ENCODE results near the gene KLHL42.

DNA sequence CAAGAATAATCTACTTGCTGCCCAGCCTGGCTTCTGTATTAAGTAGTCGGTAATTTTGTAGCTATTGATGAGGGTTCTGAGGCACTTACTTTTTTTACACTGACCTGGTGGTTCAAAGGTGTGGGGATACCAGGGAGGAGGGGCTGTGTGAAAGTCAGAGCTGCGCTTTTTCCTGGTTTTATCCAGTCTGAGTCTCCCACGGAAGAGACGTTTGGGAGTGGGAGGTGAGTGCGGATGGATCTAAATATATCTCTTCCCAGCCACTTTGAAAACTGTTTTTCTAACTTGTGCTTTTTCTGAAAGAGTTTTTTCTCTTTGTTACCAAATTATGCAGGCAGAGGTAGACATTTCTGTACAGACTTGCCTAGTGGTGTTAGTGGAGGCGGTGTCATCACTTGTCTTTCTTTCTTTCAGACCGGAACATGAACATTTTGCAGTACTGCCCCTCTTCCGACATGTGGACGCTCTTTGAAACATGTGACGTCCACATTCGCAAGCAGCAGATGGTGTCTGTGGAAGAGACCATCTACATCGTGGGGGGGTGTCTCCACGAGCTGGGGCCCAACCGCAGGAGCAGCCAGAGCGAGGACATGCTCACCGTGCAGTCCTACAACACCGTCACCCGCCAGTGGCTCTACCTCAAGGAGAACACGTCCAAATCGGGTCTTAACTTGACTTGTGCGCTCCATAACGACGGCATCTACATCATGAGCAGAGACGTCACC is 17.4 kb downstream of the KLHL42 start:
- TF ChIP-seq, protein P1, sequence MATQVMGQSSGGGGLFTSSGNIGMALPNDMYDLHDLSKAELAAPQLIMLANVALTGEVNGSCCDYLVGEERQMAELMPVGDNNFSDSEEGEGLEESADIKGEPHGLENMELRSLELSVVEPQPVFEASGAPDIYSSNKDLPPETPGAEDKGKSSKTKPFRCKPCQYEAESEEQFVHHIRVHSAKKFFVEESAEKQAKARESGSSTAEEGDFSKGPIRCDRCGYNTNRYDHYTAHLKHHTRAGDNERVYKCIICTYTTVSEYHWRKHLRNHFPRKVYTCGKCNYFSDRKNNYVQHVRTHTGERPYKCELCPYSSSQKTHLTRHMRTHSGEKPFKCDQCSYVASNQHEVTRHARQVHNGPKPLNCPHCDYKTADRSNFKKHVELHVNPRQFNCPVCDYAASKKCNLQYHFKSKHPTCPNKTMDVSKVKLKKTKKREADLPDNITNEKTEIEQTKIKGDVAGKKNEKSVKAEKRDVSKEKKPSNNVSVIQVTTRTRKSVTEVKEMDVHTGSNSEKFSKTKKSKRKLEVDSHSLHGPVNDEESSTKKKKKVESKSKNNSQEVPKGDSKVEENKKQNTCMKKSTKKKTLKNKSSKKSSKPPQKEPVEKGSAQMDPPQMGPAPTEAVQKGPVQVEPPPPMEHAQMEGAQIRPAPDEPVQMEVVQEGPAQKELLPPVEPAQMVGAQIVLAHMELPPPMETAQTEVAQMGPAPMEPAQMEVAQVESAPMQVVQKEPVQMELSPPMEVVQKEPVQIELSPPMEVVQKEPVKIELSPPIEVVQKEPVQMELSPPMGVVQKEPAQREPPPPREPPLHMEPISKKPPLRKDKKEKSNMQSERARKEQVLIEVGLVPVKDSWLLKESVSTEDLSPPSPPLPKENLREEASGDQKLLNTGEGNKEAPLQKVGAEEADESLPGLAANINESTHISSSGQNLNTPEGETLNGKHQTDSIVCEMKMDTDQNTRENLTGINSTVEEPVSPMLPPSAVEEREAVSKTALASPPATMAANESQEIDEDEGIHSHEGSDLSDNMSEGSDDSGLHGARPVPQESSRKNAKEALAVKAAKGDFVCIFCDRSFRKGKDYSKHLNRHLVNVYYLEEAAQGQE (IDR thresholded peaks at IDR 0.05; ENCODE audit: low read depth) = no peak
- TF ChIP-seq POLR2AphosphoS5 (IDR thresholded peaks at IDR 0.05; ENCODE audit: low read depth, low read length) (no peak), SP1 (IDR thresholded peaks at IDR 0.05; ENCODE audit: low read depth) (no peak), POLR2A (IDR thresholded peaks at IDR 0.05; ENCODE audit: borderline replicate concordance, extremely low read depth, insufficient read depth, insufficient read length) (no peak), EZH2phosphoT487 (IDR thresholded peaks at IDR 0.05; ENCODE audit: borderline replicate concordance) (no peak), ZNF274 (IDR thresholded peaks at IDR 0.05; ENCODE audit: low read depth, low read length) (no peak), JUND (IDR thresholded peaks at IDR 0.05) (no peak), RAD21 (IDR thresholded peaks at IDR 0.05; ENCODE audit: low read depth) (no peak), EGR1 (IDR thresholded peaks at IDR 0.05; ENCODE audit: low read depth) (no peak), CEBPB (IDR thresholded peaks at IDR 0.05; ENCODE audit: low read depth) (no peak)
- TF ChIP-seq, protein P2, sequence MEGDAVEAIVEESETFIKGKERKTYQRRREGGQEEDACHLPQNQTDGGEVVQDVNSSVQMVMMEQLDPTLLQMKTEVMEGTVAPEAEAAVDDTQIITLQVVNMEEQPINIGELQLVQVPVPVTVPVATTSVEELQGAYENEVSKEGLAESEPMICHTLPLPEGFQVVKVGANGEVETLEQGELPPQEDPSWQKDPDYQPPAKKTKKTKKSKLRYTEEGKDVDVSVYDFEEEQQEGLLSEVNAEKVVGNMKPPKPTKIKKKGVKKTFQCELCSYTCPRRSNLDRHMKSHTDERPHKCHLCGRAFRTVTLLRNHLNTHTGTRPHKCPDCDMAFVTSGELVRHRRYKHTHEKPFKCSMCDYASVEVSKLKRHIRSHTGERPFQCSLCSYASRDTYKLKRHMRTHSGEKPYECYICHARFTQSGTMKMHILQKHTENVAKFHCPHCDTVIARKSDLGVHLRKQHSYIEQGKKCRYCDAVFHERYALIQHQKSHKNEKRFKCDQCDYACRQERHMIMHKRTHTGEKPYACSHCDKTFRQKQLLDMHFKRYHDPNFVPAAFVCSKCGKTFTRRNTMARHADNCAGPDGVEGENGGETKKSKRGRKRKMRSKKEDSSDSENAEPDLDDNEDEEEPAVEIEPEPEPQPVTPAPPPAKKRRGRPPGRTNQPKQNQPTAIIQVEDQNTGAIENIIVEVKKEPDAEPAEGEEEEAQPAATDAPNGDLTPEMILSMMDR (IDR thresholded peaks at IDR 0.05 in 2 of 3, conservative IDR thresholded peaks at IDR 0.05 in 1 of 3; ENCODE audit: borderline replicate concordance in 1 of 3, insufficient read depth in 1 of 3, low read depth in 2 of 3, low read length in 2 of 3) = no peak
- TF ChIP-seq, protein P3, sequence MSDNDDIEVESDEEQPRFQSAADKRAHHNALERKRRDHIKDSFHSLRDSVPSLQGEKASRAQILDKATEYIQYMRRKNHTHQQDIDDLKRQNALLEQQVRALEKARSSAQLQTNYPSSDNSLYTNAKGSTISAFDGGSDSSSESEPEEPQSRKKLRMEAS (IDR thresholded peaks at IDR 0.05) = no peak

Measured in HCT116 (cell line).